Measurements from ENCODE around the gene FAM219B. TPM values are rescaled to one million over a fixed set of nuclear protein-coding genes. Genes with fewer than 3 reads are reported as not detected.

FAM219B gene
- total and polyA plus RNA-seq, 3 experiments from 2014 or later, result 32.3 to 47.7 (median 45.0) TPM

- Histone ChIP-seq H3K27me3 (ENCODE audit: insufficient read depth, low read length, poor library complexity, severe bottlenecking) (no peaks in the 10 kb centered on the region), H3K9me3 (ENCODE audit: low read length) (no peaks in the 10 kb centered on the region), H3K27ac (ENCODE audit: low read depth, low read length) (peak overlapping the region; percentile 34), H3K4me1 (ENCODE audit: insufficient read depth, low read length) (peaks cover 46% of the 10 kb centered on the region), H3K4me3 (ENCODE audit: low read length) (peak overlapping the region; percentile 19), H3K36me3 (ENCODE audit: insufficient read depth, low read length) (peaks cover 6% of the 10 kb centered on the region)
- peak overlapping the region; percentile 85 to 100 (median 96) for H3K27ac Mint-ChIP-seq
- H3K4me3 Mint-ChIP-seq, result peak overlapping the region; percentile 48 to 87 (median 79)
- ChIA-PET CTCF (interaction anchor here (0.9 to 2.6 kb wide), 9 partner anchors 9 to 279 kb away, joined by 3 to 8 read pairs (median 4); no protein-coding TSS in a partner anchor), POLR2A (interaction anchor here (0.6 to 1.6 kb wide), 12 partner anchors 8 to 117 kb away, joined by 3 to 12 read pairs (median 4); partner anchors contain the start of gene FAM219B)
- no peaks in the 10 kb centered on the region for H3K27me3 Mint-ChIP-seq
- peaks cover 36 to 62% (median 46%) of the 10 kb centered on the region in 3 donors for H3K4me1 Mint-ChIP-seq
- peak in 3 of 5 donors; percentile 61 to 74 (median 70) for DNase-seq
- no peaks in the 10 kb centered on the region for H3K9me3 Mint-ChIP-seq
- peaks cover 0 to 50% (median 7%) of the 10 kb centered on the region in 3 donors for H3K36me3 Mint-ChIP-seq
Measured at GRCh38 chr15:74893627-74894026, 13.0 kb downstream of the FAM219B start.

GRCh38 chr15:74892931-74893330 is 13.7 kb downstream of the FAM219B start:
- Mint-ChIP-seq H3K27ac (peak overlapping the region; percentile 85 to 100 (median 96)), H3K4me3 (peak overlapping the region; percentile 5 to 87 (median 72)), H3K9me3 (no peaks in the 10 kb centered on the region), H3K36me3 (peaks cover 0 to 46% (median 7%) of the 10 kb centered on the region in 3 donors), H3K27me3 (no peaks in the 10 kb centered on the region), H3K4me1 (peaks cover 36 to 62% (median 46%) of the 10 kb centered on the region in 3 donors)
- CTCF ChIA-PET, result interaction anchor here (1.1 to 2.6 kb wide), 4 partner anchors 8 to 278 kb away, joined by 3 to 16 read pairs (median 5); no protein-coding TSS in a partner anchor
- POLR2A ChIA-PET, result interaction anchor here (0.6 to 1.3 kb wide), 5 partner anchors 11 to 598 kb away, joined by 3 to 5 read pairs (median 4); partner anchors contain the start of gene COX5A
- Histone ChIP-seq H3K27me3 (ENCODE audit: insufficient read depth, low read length, poor library complexity, severe bottlenecking) (no peaks in the 10 kb centered on the region), H3K4me1 (ENCODE audit: insufficient read depth, low read length) (peaks cover 46% of the 10 kb centered on the region), H3K4me3 (ENCODE audit: low read length) (peak overlapping the region; percentile 19), H3K9me3 (ENCODE audit: low read length) (no peaks in the 10 kb centered on the region), H3K36me3 (ENCODE audit: insufficient read depth, low read length) (peaks cover 6% of the 10 kb centered on the region), H3K27ac (ENCODE audit: low read depth, low read length) (peak overlapping the region; percentile 34)
- DNase-seq, result no peak

GRCh38 chr15:74892313-74892712 is 14.3 kb downstream of the FAM219B start:
- H3K4me3 Mint-ChIP-seq, result peak overlapping the region in 4 of 7 donors; percentile 15 to 94 (median 54)
- no peaks in the 10 kb centered on the region for H3K27me3 ChIP-seq (ENCODE audit: insufficient read depth, low read length, poor library complexity, severe bottlenecking)
- no peak overlapping the region for H3K27ac ChIP-seq (ENCODE audit: low read depth, low read length)
- H3K27ac Mint-ChIP-seq, result peak overlapping the region; percentile 66 to 100 (median 96)
- H3K36me3 ChIP-seq (ENCODE audit: insufficient read depth, low read length), result peaks cover 6% of the 10 kb centered on the region
- H3K9me3 ChIP-seq (ENCODE audit: low read length), result no peaks in the 10 kb centered on the region
- peaks cover 0 to 40% (median 7%) of the 10 kb centered on the region in 3 donors for H3K36me3 Mint-ChIP-seq
- no peaks in the 10 kb centered on the region for H3K27me3 Mint-ChIP-seq
- H3K4me3 ChIP-seq (ENCODE audit: low read length), result no peak overlapping the region
- H3K4me1 ChIP-seq (ENCODE audit: insufficient read depth, low read length), result peaks cover 46% of the 10 kb centered on the region
- CTCF ChIA-PET, result interaction anchor here (0.6 to 2.6 kb wide), 5 partner anchors 9 to 92 kb away, joined by 3 to 16 read pairs (median 3); no protein-coding TSS in a partner anchor
- peak in 1 of 5 donors; percentile 13 for DNase-seq
- peaks cover 36 to 59% (median 46%) of the 10 kb centered on the region in 3 donors for H3K4me1 Mint-ChIP-seq
- H3K9me3 Mint-ChIP-seq, result no peaks in the 10 kb centered on the region
- POLR2A ChIA-PET, result interaction anchor here (1.2 kb wide), 1 partner anchor 46 kb away, joined by 4 read pairs; the partner anchor contains the start of gene COX5A

GRCh38 chr15:74891469-74891868 is 15.2 kb downstream of the FAM219B start:
- Histone ChIP-seq H3K27ac (ENCODE audit: low read depth, low read length) (no peak overlapping the region), H3K27me3 (ENCODE audit: insufficient read depth, low read length, poor library complexity, severe bottlenecking) (no peaks in the 10 kb centered on the region), H3K36me3 (ENCODE audit: insufficient read depth, low read length) (peaks cover 6% of the 10 kb centered on the region), H3K9me3 (ENCODE audit: low read length) (no peaks in the 10 kb centered on the region), H3K4me3 (ENCODE audit: low read length) (no peak overlapping the region), H3K4me1 (ENCODE audit: insufficient read depth, low read length) (peaks cover 46% of the 10 kb centered on the region)
- Mint-ChIP-seq H3K4me1 (peaks cover 36 to 59% (median 46%) of the 10 kb centered on the region in 3 donors), H3K27ac (peak overlapping the region in 7 of 8 donors; percentile 50 to 100 (median 90)), H3K27me3 (no peaks in the 10 kb centered on the region), H3K9me3 (no peaks in the 10 kb centered on the region), H3K4me3 (peak overlapping the region; percentile 29 to 97 (median 93)), H3K36me3 (peaks cover 0 to 34% (median 7%) of the 10 kb centered on the region in 3 donors)
- CTCF ChIA-PET, result interaction anchor here (1.3 to 2.6 kb wide), 3 partner anchors 9 to 91 kb away, joined by 3 to 16 read pairs (median 7); no protein-coding TSS in a partner anchor
- POLR2A ChIA-PET, result interaction anchor here (0.6 kb wide), 1 partner anchor 11 kb away, joined by 6 read pairs; no protein-coding TSS in a partner anchor
- no peak for DNase-seq

- Mint-ChIP-seq H3K4me3 (peak overlapping the region; percentile 85 to 97 (median 94)), H3K27me3 (no peaks in the 10 kb centered on the region), H3K4me1 (peaks cover 36 to 58% (median 46%) of the 10 kb centered on the region in 3 donors), H3K27ac (peak overlapping the region; percentile 90 to 99 (median 96)), H3K9me3 (no peaks in the 10 kb centered on the region), H3K36me3 (peaks cover 0 to 33% (median 7%) of the 10 kb centered on the region in 3 donors)
- Histone ChIP-seq H3K9me3 (ENCODE audit: low read length) (no peaks in the 10 kb centered on the region), H3K4me3 (ENCODE audit: low read length) (peak overlapping the region; percentile 89), H3K27me3 (ENCODE audit: insufficient read depth, low read length, poor library complexity, severe bottlenecking) (no peaks in the 10 kb centered on the region), H3K27ac (ENCODE audit: low read depth, low read length) (peak overlapping the region; percentile 82), H3K4me1 (ENCODE audit: insufficient read depth, low read length) (peaks cover 46% of the 10 kb centered on the region), H3K36me3 (ENCODE audit: insufficient read depth, low read length) (peaks cover 5% of the 10 kb centered on the region)
- ChIA-PET CTCF (interaction anchor here (1.0 to 2.7 kb wide), 2 partner anchors 11 to 16 kb away, joined by 3 to 12 read pairs; partner anchors contain the start of gene FAM219B), POLR2A (interaction anchor here (1.0 to 1.7 kb wide), 2 partner anchors 16 to 20 kb away, joined by 4 to 11 read pairs; partner anchors contain the start of gene FAM219B)
- no peak for DNase-seq
Measured at GRCh38 chr15:74890665-74890960, 16.0 kb downstream of the FAM219B start.

- ChIA-PET POLR2A (interaction anchor here (0.6 to 1.7 kb wide), 7 partner anchors 15 to 121 kb away, joined by 3 to 11 read pairs (median 3); partner anchors contain the start of genes COX5A and FAM219B), CTCF (interaction anchor here (1.0 to 2.7 kb wide), 4 partner anchors 11 to 255 kb away, joined by 3 to 12 read pairs (median 3); partner anchors contain the start of genes FAM219B and ULK3)
- Histone ChIP-seq H3K27me3 (ENCODE audit: insufficient read depth, low read length, poor library complexity, severe bottlenecking) (no peaks in the 10 kb centered on the region), H3K36me3 (ENCODE audit: insufficient read depth, low read length) (peaks cover 3% of the 10 kb centered on the region), H3K4me1 (ENCODE audit: insufficient read depth, low read length) (peaks cover 46% of the 10 kb centered on the region), H3K27ac (ENCODE audit: low read depth, low read length) (peak within 1 kb of the TSS; percentile 82), H3K4me3 (ENCODE audit: low read length) (peak within 1 kb of the TSS; percentile 89), H3K9me3 (ENCODE audit: low read length) (no peaks in the 10 kb centered on the region)
- peak within 1 kb of the TSS; percentile 85 to 97 (median 94) for H3K4me3 Mint-ChIP-seq
- H3K4me1 Mint-ChIP-seq, result peaks cover 36 to 54% (median 46%) of the 10 kb centered on the region in 3 donors
- H3K36me3 Mint-ChIP-seq, result peaks cover 0 to 31% (median 7%) of the 10 kb centered on the region in 3 donors
- no peaks in the 10 kb centered on the region for H3K27me3 Mint-ChIP-seq
- peak within 1 kb of the TSS; percentile 90 to 99 (median 96) for H3K27ac Mint-ChIP-seq
- peak; percentile 75 to 89 (median 82) for DNase-seq
- H3K9me3 Mint-ChIP-seq, result no peaks in the 10 kb centered on the region
Measured at GRCh38 chr15:74889883-74890664, 16.6 kb downstream of the FAM219B start, which contains the start of gene MPI. TSS of gene MPI (plus strand) at chr15:74890042. CDS start at chr15:74890074, 32 bp downstream.

DNA sequence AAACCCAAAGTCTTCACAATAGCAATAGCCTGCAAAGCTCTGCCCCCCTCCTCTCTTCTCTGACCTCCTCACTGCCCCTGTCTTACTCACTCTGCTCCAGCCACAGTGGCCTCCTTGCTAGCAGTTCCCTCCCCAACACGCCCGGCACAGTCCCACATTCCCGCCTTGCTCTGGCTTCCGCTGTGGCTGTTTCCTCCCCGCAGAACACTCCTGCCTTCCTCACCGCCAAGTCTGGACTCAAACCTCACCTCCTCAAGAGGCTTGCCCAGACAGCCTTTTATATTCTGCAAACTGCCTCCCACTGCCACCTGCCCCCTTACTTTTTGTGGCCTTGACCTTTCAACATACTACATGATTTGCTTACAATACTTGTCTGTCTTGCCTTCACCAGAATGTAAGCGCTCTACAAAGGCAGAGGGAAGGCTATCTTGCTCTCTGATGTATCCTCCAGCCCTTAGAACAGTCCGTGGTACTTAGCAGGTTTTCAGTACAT is 17.2 kb downstream of the FAM219B start:
- H3K27ac ChIP-seq (ENCODE audit: low read depth, low read length), result peak overlapping the region; percentile 82
- Mint-ChIP-seq H3K27ac (peak overlapping the region; percentile 90 to 99 (median 96)), H3K9me3 (no peaks in the 10 kb centered on the region), H3K4me1 (peaks cover 38 to 59% (median 50%) of the 10 kb centered on the region in 3 donors), H3K36me3 (peaks cover 0 to 31% (median 7%) of the 10 kb centered on the region in 3 donors), H3K4me3 (peak overlapping the region; percentile 85 to 97 (median 94)), H3K27me3 (no peaks in the 10 kb centered on the region)
- no peak for DNase-seq
- ChIA-PET CTCF (interaction anchor here (1.0 to 2.7 kb wide), 3 partner anchors 12 to 255 kb away, joined by 3 to 12 read pairs (median 3); partner anchors contain the start of gene ULK3), POLR2A (interaction anchor here (0.6 to 1.7 kb wide), 5 partner anchors 15 to 49 kb away, joined by 3 to 11 read pairs (median 3); partner anchors contain the start of genes COX5A and FAM219B)
- no peaks in the 10 kb centered on the region for H3K27me3 ChIP-seq (ENCODE audit: insufficient read depth, low read length, poor library complexity, severe bottlenecking)
- peak overlapping the region; percentile 89 for H3K4me3 ChIP-seq (ENCODE audit: low read length)
- peaks cover 44% of the 10 kb centered on the region for H3K4me1 ChIP-seq (ENCODE audit: insufficient read depth, low read length)
- no peaks in the 10 kb centered on the region for H3K9me3 ChIP-seq (ENCODE audit: low read length)
- H3K36me3 ChIP-seq (ENCODE audit: insufficient read depth, low read length), result peaks cover 3% of the 10 kb centered on the region
